Mesothelial cell of epicardium (in vitro differentiated cells): ENCODE data around the gene PGAP6. TPM values are rescaled to one million over a fixed set of nuclear protein-coding genes. Genes with fewer than 3 reads are reported as not detected.

ENCODE experiments used
- DNase-seq, 2 experiments: peaks; one replicate each; pipeline ENCODE4 v3.0.0; 2021; ENCODE audit warnings: low spot score in 2 of 2; ENCODE audit not compliant: unreplicated experiment in 2 of 2
- H3K27ac Mint-ChIP-seq: 2 replicates; pipeline ENCODE4 v1.8.0; 2021; ENCODE audit warnings: mixed read lengths
- H3K27me3 Mint-ChIP-seq: 2 replicates; pipeline ENCODE4 v1.8.0; 2021; ENCODE audit warnings: low read depth, mixed read lengths
- H3K36me3 Mint-ChIP-seq: 2 replicates; pipeline ENCODE4 v1.8.0; 2021; ENCODE audit warnings: mixed read lengths
- H3K4me1 Mint-ChIP-seq: 2 replicates; pipeline ENCODE4 v1.8.0; 2021; ENCODE audit warnings: mixed read lengths
- H3K4me3 Mint-ChIP-seq: 2 replicates; pipeline ENCODE4 v1.8.0; 2021; ENCODE audit warnings: mild to moderate bottlenecking, moderate library complexity, mixed read lengths
- H3K9me3 Mint-ChIP-seq: 2 replicates; pipeline ENCODE4 v1.8.0; 2021; ENCODE audit warnings: mixed read lengths
- total RNA-seq: library from RNA; stranded (reverse); gene quantifications from 3 replicates; pipeline ENCODE4 v1.2.1, GENCODE V29; 2021
- TF ChIP-seq, protein P1 (sequence below): fragments of 200-600 bp; sonication (generic); IDR thresholded peaks from one replicate; pipeline ENCODE4 v1.5.0; 2021; ENCODE audit warnings: antibody characterized with exemption; ENCODE audit not compliant: unreplicated experiment

PGAP6 gene
- total RNA-seq, 1 donor from 2014 or later: 51.4 TPM

DNA sequence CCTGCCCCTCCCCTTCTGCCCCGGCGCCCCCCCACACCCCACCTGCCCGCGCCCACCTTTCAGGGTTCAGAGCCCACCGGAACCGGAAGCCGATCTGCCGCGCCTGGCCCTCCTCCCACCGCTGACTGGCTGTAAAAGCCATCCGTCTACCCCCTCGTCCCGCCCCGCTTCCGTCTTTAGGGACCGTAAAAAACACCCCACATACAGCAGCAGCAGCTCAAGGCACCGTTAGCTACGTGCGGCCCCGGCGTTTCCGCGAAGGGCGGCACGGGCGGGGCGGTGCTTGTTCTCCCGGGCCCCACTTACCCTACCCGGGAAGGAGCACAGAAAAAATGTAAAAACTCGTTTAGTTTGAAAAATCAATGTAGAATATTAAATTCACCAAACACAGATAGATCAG lies 11.3 kb downstream of the PGAP6 start, which contains the start of gene MRPL28:
MRPL28 (minus strand) TSS at position 96 of the 400 bp plus-strand sequence. CDS start 320 bp downstream, outside the sequence.
- TF ChIP-seq, protein P1, sequence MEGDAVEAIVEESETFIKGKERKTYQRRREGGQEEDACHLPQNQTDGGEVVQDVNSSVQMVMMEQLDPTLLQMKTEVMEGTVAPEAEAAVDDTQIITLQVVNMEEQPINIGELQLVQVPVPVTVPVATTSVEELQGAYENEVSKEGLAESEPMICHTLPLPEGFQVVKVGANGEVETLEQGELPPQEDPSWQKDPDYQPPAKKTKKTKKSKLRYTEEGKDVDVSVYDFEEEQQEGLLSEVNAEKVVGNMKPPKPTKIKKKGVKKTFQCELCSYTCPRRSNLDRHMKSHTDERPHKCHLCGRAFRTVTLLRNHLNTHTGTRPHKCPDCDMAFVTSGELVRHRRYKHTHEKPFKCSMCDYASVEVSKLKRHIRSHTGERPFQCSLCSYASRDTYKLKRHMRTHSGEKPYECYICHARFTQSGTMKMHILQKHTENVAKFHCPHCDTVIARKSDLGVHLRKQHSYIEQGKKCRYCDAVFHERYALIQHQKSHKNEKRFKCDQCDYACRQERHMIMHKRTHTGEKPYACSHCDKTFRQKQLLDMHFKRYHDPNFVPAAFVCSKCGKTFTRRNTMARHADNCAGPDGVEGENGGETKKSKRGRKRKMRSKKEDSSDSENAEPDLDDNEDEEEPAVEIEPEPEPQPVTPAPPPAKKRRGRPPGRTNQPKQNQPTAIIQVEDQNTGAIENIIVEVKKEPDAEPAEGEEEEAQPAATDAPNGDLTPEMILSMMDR: no peak
- H3K4me3 Mint-ChIP-seq: peak within 1 kb of the TSS; percentile 91
- no peaks in the 10 kb centered on the region for H3K27me3 Mint-ChIP-seq
- peaks cover 10% of the 10 kb centered on the region for H3K4me1 Mint-ChIP-seq
- DNase-seq: peak; percentile 85 to 94
- peaks cover 3% of the 10 kb centered on the region for H3K36me3 Mint-ChIP-seq
- H3K9me3 Mint-ChIP-seq: no peaks in the 10 kb centered on the region
- H3K27ac Mint-ChIP-seq: peak within 1 kb of the TSS; percentile 96

DNA sequence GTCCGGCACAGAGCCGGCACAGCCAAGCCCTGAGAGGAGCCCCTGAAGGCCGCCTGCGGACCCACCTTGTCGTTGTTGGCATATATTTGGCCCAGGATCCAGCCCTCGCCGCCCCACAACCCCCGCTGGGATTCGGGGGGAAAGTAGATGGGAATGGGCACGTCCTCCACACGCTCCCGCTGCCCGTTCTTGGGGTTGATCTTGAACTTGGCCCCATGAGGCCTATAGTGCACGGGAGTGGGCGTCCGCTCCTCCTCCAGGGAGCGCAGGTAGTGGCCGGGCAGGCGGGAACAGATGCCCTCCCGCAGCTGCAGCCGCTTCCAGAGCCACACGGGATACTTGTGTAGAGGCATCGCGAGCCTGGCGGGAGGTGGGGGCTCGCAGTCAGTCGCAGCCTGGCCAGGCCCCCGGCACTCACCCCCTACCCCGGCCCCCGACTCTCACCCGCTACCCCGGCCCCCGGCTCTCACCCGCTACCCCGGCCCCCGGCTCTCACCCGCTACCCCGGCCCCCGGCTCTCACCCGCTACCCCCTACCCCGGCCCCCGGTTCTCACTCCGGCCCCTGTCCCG lies 11.8 kb downstream of the PGAP6 start:
- H3K4me1 Mint-ChIP-seq: peaks cover 10% of the 10 kb centered on the region
- H3K36me3 Mint-ChIP-seq: peaks cover 3% of the 10 kb centered on the region
- TF ChIP-seq, protein P1: no peak
- H3K27ac Mint-ChIP-seq: no peak overlapping the region
- H3K9me3 Mint-ChIP-seq: no peaks in the 10 kb centered on the region
- peak overlapping the region; percentile 64 for H3K4me3 Mint-ChIP-seq
- no peak for DNase-seq
- no peaks in the 10 kb centered on the region for H3K27me3 Mint-ChIP-seq

- Mint-ChIP-seq H3K9me3 (no peaks in the 10 kb centered on the region), H3K4me1 (peaks cover 10% of the 10 kb centered on the region), H3K27me3 (no peaks in the 10 kb centered on the region), H3K27ac (no peak overlapping the region), H3K4me3 (peak overlapping the region; percentile 64), H3K36me3 (peaks cover 3% of the 10 kb centered on the region)
- TF ChIP-seq, protein P1: no peak
- DNase-seq: no peak
These were observed 12.4 kb downstream of the PGAP6 start for GRCh38 chr16:369275-369865.

- Mint-ChIP-seq H3K36me3 (peaks cover 3% of the 10 kb centered on the region), H3K4me3 (no peak overlapping the region), H3K4me1 (peaks cover 10% of the 10 kb centered on the region), H3K9me3 (no peaks in the 10 kb centered on the region), H3K27ac (no peak overlapping the region), H3K27me3 (no peaks in the 10 kb centered on the region)
- TF ChIP-seq, protein P1: no peak
- DNase-seq: no peak
These were observed 13.2 kb downstream of the PGAP6 start for GRCh38 chr16:368388-369158.

DNA sequence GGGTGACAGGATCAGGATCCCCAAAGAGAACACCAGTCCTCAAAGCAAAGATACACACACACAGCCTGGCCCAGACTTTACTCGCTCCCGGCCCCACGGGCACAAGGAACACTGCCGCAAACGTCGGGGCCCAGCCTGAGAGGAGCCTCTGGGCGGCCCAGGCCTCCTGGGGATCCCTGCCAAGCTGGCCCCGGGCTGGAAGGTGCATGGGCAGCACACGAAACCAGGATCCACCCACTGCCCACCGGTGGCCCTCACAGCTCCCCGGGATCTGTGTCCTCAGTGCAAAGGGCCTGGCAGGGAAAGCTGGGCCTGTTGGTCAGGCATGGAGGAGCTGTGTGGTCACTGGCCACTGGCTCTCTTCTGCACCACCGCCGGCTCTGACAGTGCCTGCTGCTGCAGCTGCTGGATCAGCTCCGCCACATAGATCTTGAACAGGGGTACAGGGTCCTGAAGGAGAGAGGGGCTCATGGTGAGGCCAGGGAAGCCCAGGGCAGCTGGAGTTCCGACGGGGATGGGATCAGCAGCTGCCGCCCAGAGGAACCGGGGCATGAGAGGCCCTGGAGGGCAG lies 14.4 kb downstream of the PGAP6 start:
- no peak for DNase-seq
- Mint-ChIP-seq H3K36me3 (peaks cover 3% of the 10 kb centered on the region), H3K27ac (no peak overlapping the region), H3K4me3 (no peak overlapping the region), H3K27me3 (no peaks in the 10 kb centered on the region), H3K4me1 (peaks cover 10% of the 10 kb centered on the region), H3K9me3 (no peaks in the 10 kb centered on the region)
- TF ChIP-seq, protein P1: no peak
